GM12873 (cell line): ENCODE data around the gene CARS1.

Experiments used
- TF ChIP-seq, protein P1 (sequence below): IDR thresholded peaks from 2 replicates; pipeline ENCODE4 v1.5.1; 2012; ENCODE audit warnings: low read depth, mild to moderate bottlenecking, moderate library complexity, low read length, control low read depth; ENCODE audit not compliant: insufficient read depth; ENCODE audit errors: missing control alignments

Gene CARS1

GRCh38 chr11:2977113-2977512 is 80.1 kb downstream of the CARS1 start:
- TF ChIP-seq, protein P1, sequence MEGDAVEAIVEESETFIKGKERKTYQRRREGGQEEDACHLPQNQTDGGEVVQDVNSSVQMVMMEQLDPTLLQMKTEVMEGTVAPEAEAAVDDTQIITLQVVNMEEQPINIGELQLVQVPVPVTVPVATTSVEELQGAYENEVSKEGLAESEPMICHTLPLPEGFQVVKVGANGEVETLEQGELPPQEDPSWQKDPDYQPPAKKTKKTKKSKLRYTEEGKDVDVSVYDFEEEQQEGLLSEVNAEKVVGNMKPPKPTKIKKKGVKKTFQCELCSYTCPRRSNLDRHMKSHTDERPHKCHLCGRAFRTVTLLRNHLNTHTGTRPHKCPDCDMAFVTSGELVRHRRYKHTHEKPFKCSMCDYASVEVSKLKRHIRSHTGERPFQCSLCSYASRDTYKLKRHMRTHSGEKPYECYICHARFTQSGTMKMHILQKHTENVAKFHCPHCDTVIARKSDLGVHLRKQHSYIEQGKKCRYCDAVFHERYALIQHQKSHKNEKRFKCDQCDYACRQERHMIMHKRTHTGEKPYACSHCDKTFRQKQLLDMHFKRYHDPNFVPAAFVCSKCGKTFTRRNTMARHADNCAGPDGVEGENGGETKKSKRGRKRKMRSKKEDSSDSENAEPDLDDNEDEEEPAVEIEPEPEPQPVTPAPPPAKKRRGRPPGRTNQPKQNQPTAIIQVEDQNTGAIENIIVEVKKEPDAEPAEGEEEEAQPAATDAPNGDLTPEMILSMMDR = no peak

GRCh38 chr11:2976294-2977063 is 80.7 kb downstream of the CARS1 start:
- TF ChIP-seq, protein P1 = no peak

GRCh38 chr11:2975594-2975993 is 81.6 kb downstream of the CARS1 start:
- TF ChIP-seq, protein P1 = peak; percentile 62

DNA sequence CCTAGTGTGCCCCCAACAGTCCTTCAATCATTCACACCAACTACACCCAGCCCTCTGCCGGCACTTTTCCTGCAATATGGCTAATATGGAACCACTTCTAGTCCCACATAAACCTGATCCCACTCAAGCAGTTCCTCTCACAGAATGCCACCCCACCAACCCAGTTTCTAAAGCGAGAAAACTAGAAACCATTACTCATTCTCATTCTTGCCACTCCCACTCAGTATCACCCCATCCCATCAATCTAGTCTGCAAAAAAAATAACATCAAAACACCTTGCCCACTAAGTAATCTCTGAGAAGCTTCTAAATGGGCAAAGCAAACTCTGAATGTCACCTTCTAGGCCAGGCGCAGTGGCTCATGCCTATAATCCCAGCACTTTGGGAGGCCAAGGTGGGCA is 83.0 kb downstream of the CARS1 start:
- TF ChIP-seq, protein P1 = no peak

DNA sequence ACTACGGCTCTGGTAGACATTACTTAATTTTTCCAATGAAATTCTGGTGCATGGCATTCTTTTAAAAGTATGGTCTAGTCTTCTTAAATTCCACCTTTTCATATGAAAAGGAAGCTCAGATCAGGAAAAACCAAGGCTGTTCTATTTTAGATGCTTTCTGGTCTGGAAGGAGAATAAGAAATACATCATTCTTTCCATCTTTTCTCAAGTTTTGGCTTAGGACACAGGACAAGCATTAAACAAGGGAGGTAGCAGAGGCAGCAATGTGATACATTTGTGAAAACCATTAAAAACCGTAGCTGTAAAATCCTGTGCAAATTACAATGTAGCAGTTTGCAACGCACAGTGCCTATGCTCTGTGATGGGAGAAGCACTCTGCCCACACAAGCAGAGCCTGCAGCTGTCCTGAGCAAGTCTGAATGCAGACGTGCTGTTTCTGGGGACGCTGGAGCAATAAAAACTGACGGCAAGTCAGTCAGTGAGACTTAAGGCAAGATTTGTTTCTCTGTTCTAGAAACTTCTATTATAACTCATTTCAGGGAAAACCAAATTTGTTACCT is 88.8 kb downstream of the CARS1 start:
- TF ChIP-seq, protein P1 = no peak

GRCh38 chr11:2964782-2965181 is 92.4 kb downstream of the CARS1 start:
- TF ChIP-seq, protein P1 = no peak

DNA sequence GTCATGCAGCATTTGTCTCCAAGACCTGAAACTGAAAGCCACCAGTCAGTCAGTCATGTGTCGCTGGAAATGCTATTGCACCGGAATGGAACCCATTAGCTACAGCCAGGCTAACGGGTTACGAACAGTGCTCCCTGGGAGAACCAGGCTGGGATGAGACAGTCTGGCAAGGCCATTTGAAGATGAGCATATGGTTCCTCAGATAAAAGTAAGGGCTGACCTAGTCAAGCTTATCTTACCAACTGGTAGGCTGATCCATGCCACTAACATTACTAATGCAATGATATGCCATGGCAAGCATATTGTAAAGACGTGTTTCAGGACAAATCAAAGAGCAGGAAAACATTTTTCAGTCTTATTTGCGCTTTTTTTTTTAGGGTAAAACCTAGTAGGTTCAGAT is 93.5 kb downstream of the CARS1 start:
- TF ChIP-seq, protein P1 = no peak
